GM21576 (cell line): Measurements from ENCODE around the gene GPR3.

Experiments used
- ATAC-seq: cut with Tn5 transposase; IDR thresholded peaks from one replicate; pipeline ENCODE4 v1.9.1; 2021; ENCODE audit warnings: mild to moderate bottlenecking, moderate library complexity; ENCODE audit not compliant: unreplicated experiment

GPR3 gene, protein sequence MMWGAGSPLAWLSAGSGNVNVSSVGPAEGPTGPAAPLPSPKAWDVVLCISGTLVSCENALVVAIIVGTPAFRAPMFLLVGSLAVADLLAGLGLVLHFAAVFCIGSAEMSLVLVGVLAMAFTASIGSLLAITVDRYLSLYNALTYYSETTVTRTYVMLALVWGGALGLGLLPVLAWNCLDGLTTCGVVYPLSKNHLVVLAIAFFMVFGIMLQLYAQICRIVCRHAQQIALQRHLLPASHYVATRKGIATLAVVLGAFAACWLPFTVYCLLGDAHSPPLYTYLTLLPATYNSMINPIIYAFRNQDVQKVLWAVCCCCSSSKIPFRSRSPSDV

DNA sequence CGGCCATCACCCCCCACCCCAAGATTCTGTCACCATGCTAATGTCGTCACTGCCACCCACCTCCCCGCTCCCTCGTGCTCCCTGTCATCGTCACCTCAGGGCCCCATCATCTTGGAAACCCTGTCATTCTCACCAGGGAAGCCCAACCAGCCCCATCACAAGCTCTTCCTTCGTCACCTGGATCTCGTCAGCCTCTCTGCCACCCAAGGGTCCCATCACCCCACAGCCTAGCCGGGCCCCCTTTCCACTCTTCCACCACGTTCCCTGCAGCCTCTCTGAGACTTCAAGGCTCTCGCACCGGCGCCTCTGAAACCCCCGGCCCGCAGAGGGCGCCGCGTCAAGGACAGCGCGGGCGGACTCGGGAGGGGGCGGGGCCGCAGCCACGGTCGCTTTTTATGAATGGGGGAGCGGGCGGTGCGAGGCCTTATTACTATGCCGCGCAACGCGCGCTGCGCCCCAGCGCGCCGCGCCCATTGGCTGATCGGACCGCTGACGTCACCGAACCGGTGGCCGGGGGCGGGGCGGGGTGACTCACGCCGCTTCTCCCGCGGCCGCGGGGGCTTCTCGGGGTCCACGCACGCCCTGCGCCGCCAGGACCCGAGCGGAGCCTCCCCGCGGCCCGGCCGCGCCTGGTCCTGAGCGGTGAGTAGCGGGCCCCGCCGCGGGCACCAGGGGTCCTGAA is at the start of gene GPR3:
Gene GPR3 (plus strand): TSS at position 527 of the 682 bp plus-strand sequence. CDS start 1,177 bp downstream, outside the sequence.
- peak; percentile 51 for ATAC-seq

DNA sequence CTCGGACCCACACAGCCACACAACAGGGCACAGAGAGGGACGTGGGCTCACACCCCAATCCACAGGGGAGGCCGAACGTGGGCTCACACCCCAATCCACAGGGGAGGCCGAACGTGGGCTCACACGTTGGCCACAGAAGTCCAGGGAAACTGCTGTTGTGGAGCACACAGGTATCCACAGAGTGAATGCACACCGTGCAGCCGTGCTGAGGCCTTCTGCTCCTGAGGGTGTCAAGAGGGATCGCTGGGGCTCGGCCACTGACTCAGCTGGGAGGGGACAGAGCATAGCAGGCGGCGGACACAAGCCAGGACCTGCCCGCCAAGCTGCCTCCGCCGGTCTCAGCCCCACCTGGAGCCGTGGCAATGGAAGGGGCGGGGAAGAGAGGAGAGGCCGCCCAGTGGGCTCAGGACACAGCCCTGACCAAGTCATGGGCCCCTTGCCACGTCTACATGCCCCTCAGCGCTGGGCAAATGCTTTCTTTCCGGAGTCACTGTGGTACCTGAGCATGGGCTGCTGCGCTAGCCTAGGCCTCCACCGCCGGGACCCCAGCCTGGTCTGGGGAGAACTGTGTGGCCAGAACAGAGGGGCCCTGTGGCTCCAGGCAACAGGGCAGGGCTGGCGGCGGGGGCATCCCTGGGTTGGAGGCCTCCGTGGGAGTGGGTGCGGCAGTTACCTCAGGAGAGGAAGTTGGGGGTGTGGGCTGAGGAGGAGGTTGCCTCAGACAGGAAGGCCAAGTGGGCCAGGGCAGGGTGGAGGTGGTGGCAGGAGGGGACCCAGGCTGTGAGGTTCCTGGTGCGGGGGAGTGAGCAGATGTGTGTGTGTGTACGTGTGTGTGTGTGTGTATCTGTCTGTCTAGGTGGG is 49.4 kb upstream of the GPR3 start:
- peak; percentile 32 for ATAC-seq

DNA sequence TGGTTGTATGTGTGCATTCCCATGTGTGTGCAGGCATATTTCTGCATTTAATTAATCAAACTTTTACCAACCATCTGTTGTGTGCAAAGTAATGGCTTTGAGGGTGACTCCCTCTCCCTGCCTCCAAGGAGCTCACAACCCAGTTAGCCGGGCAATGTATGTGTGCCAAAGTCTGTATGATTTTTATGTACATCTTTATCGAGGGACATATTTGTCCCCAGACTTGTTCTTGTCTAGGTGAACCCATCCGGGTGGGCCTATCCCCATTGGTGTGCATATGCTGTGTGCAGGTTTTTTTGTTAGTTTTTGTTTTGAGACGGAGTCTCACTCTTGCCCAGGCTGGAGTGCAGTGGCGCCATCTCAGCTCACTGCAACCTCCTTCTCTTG is 48.8 kb upstream of the GPR3 start:
- no peak for ATAC-seq

DNA sequence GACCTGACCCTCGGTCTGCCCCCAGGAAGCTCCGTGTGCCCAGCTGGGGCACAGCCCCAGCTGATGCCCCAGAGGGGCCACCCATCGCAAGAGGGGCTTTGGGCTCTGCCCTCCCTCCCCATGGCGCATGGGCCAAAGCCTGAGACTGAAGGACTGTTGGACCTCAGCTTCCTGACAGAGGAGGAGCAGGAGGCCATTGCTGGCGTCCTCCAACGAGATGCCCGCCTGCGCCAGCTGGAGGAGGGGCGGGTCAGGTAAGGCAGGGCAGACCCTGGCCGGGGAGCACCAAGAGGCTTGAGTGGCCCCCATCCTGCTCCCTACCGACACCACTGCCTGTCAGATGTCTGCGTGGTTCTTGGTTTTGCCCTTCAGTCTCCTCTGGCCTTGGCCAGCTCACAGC is 47.1 kb upstream of the GPR3 start:
- no peak for ATAC-seq

DNA sequence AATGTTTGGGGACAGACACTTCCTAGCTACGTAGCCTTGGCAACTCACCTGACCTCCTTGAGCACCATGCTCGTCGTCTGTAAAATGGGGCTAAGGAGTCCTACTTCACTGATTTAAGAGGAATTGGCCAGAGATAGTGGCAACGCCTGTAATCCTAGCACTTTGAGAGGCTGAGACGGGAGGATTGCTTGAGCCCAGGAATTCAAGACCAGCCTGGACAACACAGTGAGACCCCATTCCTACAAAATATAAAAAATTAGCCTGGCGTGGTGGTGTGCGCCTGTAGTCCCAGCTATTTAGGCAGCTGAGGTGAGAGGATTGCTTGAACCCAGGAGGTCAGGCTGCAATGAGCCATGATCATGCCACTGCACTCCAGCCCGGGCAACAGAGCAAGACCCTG is 46.1 kb upstream of the GPR3 start:
- ATAC-seq = no peak

DNA sequence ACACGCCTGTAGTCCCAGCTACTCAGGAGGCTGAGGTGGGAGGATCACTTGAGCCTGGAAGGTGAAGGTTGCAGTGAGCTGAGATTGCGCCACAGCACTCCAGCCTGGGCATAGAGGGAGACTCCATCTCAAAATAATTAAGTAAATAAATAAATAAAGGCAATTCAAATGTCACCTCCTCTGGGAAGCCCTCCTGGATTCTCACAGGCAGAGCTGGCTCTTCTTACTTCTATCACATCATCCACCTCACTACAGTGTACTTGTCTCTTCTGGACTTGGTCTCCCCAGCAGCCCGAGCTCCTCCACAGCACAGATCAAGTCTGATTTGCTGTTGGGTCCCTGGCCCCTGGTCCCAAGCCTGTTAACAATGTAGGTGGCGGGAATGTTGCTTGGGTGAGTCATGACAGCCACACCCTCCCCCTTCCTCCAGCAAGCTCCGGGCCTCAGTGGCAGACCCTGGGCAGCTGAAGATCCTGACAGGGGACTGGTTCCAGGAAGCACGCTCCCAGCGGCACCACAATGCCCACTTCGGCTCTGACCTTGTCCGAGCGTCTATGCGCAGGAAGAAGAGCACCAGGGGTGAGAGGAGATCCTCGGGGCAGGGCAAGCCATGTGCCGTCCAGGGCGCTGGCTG is 45.3 kb upstream of the GPR3 start:
- ATAC-seq = no peak

DNA sequence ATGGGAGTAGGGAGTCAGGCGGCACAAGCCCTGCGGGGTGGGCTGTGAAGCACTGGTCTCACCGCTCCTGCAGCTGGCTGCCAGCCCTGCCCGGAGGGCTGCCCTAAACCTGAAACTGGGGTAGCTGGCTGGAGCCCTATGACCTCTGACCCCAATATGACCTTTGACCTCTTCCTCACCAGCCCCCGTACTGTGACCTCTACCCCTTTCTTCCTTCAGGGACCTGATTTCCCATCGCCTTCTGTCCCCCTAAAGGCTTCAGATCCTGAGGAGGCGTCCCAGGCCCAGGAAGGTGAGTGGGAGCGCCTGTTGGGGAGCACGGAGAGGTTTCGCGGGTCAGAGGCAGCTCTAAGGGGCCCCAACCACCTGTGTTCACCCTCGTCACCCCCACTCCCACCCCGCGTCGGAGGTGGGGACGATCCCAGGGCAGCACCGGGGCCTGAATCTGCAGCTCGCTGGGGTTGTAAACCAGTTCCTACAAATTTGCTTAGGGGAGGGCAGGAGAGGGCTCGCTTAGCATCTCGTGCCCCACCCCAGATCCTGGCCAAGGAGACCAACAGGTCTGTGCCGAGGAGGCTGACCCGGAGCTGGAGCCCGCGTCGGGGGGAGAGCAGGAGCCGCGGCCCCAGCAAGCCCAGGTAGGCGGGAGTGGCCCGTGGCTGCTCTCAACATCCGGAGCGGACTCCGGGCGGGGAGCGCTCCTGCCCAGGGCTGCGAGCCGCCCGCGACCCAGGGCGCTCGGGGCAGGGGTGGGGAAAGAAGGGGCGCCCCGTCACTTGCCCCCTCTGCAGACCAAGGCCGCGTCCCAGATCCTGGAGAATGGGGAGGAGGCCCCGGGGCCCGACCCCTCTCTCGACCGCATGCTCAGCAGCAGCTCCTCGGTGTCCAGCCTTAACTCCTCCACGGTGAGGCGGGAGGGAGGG is 43.3 kb upstream of the GPR3 start:
- no peak for ATAC-seq

DNA sequence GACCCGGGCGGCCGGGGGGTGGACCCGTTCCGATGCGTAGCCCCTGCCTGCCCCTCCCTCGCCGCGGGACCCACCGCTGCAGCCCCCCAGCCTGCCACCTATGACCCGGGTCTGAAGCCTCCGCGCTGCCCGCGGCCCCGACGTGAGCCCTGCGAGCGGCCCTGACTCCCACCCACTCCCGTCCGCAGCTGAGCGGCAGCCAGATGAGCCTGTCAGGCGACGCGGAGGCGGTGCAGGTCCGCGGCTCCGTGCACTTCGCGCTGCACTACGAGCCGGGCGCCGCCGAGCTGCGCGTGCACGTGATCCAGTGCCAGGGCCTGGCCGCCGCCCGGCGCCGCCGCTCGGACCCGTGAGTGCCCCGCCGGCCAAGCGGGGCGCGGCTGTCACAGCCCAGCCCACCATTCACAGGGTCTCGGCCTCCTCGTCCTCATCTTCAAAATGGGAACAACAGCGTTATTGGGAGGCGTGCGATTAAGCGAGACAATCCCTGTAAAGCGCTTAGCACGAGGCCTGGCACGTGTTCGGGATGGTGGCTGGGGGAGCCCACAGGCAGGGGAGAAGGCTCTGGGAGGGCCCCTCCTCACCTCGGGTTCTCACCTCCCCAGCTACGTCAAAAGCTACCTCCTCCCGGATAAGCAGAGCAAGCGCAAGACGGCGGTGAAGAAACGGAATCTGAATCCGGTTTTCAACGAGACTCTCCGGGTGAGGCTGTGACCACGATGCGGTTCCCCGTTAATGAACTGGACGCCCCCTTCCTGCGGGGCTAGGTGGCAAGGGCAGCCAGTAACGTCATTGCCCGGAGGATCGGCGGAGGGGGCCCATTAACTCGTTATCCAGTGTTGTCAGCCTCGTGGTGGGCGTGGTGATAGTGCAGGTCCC is 42.4 kb upstream of the GPR3 start:
- ATAC-seq = no peak

DNA sequence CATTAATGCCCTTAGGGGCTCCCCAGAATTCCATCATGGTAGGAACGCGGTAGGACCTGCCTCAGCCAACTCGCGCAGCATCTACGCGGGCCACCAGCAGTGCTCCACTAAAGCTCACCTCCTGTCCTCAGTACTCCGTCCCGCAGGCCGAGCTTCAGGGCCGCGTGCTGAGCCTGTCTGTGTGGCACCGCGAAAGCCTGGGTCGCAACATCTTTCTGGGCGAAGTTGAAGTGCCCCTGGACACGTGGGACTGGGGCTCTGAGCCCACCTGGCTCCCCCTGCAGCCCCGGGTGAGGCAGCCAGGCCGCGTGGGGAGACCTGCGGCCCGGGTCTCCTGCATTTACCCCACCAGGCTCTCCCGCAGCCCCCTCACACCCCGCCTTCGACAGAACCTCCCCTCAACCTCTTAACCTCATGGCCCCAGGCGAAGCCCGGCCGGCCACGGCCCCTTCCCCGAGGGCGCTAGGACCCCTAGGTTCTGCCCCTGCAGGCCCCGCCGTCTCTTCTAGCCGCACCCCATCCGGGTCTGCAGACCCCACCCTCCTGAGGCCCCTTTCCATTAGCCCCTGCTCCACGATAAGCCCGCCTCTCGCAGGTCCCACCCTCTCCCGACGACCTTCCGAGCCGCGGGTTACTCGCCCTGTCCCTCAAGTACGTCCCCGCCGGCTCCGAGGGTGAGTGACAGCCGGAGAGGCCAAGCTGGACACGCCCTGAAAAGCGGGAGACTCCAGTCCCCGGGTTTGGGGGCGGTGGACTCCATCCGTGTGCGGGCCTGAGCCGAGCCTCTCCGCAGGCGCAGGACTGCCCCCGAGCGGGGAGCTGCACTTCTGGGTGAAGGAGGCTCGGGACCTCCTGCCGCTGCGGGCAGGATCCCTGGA is 41.5 kb upstream of the GPR3 start:
- ATAC-seq = no peak

DNA sequence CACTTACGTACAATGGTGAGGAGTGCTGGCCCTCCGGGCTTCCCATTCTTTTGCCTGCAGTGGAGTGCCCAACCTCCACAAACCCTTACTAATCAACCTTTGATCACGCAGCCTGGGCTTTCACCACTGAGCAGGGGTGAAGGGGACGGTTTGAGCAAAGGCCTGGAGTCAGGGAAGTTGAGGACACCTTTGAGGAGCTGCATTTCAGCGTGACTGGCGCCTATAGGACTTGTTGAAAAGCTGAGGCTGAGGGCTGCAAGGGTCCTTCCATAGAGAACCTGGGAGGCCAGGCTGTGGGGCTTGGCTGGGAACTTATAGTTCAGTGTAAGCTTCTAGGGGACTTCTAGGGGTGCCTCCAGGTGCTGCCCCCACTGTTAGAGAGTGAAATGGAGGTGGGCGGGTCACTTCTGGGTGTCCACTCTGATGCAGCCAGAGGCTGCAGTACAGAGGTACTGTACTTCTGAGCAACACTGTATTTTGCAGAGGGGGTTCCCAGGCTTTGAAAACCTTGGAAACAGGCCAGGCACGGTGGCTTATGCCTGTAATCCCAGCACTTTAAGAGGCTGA is 40.8 kb upstream of the GPR3 start:
- no peak for ATAC-seq

DNA sequence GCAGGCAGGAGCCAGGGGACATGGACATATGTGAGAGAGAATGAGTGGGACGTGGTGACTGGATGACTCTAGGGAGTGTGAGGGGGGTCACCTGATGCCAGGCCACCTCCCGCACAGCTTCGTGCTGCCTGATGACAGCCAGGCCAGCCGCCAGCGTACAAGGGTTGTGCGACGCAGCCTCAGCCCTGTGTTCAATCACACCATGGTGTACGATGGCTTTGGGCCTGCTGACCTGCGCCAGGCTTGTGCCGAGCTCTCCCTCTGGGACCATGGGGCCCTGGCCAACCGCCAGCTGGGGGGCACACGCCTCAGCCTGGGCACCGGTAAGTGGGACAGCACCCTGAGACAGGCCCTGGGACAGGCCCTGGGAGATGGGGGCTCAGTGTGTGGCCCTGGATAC is 39.3 kb upstream of the GPR3 start:
- no peak for ATAC-seq

DNA sequence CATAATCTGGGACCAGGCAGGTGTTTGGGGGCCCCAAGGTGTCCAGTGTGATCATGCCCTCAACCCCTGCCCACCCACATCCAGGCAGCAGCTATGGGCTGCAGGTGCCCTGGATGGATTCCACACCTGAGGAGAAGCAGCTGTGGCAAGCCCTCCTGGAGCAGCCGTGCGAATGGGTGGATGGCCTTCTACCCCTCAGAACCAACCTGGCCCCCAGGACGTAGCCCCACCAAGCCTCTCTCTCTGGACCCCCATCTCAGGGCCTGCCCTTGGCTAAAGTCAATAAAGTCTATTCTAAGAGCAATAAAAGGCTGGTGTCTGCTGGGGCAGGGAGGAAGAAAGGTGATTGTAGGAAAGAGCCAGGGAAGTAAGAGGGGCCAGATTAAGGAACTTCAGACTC is 38.8 kb upstream of the GPR3 start:
- ATAC-seq = no peak

DNA sequence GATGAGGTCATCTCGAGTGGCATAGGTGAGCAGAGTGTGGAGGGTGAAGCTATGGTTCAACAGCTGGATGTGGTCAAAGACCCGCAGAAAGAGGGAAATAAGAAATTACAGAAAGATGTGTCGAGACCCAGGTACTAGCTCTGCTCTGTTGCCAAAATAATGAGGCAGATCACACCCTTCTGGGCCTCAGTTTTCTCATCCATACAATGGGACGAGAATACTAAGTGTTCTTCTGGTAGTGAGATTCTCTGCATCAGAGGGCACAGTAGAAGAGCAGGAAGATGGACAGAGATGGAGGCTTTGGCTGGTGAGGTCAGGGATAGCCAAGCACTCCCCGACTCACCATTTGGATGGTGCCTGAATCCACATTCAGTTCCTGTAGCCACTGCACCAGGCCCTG is 36.7 kb upstream of the GPR3 start:
- no peak for ATAC-seq

DNA sequence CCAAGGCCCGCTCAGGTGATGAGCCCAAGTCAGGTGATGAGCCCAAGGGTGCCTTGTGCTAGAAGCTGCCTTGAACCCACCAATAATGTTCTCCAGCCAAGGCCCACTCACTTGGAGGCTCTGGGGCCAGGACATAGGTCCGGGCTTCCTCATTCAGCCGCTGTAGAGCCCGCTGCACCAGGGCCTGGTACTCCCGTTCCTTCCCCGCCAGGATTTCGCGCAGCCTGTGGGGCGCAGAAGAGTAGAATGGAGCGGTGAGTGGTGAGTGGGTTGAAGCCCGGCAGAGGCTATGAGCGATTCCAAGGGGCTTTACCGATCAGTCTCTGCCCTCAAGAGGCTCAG is 36.2 kb upstream of the GPR3 start:
- no peak for ATAC-seq

DNA sequence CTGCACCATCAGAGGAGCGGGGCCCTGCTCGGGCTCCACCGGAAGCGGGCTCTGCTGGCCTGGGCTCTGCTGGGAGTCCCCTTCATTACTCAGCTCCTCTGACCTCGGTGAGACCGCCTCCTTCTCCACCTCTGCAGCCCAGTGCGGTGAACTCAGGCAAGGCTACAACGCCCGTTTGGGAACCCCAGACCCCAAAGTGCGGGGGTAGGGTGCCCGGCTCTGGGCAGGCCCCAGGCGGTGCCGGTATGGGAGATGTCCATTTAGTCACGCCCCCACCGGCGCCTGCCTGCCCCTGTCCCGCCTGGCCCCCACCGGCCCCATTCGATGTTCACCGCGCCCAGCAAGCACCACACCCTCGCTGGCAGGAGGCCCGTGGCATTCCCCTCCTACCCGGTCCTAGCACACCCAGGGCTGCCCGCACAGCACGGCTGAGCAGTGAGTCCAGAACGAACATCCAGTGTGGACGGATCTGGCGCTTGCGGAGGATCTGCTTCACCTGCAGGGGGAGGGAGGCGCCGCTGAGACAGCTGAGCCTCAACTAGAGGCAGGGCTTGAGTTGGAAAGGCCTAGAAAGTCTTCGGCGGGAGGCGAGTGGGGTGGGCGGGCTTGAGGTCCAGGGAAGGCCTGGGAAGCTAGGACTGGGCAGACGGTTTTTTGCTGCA is 35.7 kb upstream of the GPR3 start:
- no peak for ATAC-seq

DNA sequence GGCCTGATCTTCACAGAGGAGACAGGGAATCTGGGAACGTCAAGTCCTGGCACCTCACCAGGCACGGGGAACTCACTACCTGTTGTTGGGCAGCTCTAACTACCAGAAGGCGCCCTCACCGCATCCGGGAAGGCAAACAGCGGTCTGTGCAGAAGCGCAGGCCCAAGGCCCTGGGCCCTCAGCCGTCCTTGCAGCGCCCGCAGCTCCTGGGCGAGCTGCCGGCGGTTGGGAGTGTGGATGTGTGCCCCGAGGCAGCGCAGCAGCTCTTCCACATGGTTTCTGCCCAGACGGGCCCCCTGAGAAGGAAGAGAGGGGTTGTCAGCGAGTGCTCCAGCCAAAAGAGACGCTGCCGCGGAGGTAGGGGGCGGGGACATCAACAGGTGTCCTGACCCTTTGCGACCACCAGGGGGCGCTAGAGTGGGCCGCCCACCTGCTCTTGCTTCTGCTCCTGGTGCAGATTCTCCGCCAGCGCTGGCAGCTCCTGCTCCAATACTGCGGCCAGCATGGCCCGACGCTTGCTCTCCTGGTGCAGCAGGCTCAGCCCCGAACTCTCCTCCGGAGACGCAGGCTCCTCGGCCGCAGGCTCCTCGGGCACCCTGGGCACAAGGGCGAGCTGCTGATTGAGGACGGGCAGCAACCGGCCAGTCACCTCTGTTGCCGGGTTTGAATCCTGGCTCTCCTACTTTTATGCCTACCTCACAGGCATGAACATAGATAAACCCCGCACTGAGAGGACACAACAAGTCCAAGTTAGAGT is 35.0 kb upstream of the GPR3 start:
- ATAC-seq = peak; percentile 49
